Heart left ventricle (tissue), 16 donors: ENCODE measurements around the gene PWP1. TPM values are rescaled to one million over a fixed set of nuclear protein-coding genes. Genes with fewer than 3 reads are reported as not detected.

Source experiments
- ATAC-seq, 4 donors: fragments of 200-7000 bp; cut with Tn5 transposase; one replicate each; pipeline ENCODE4 v1.9.1; 2020 to 2022; ENCODE audit warnings: moderate library complexity in 4 of 4, mild to moderate bottlenecking in 3 of 4, moderate number of reproducible peaks in 1 of 4
- DNase-seq, 5 donors: peaks; one replicate each; pipeline ENCODE4 v3.0.0-alpha.2; 2020
- H3K27ac ChIP-seq, 12 donors: fragments of 200-600 bp; sonication (generic) in 4 of 12; one replicate each; pipeline versions ENCODE4 v1.5.0 to v1.8.0; 2016 to 2022; ENCODE audit warnings: mild to moderate bottlenecking in 2 of 12
- H3K27me3 ChIP-seq, 9 donors: fragments of 200-600 bp; sonication (generic) in 2 of 9; one replicate each; pipeline versions ENCODE4 v1.5.1 to v1.8.0; 2016 to 2022; ENCODE audit warnings: mild to moderate bottlenecking in 3 of 9
- H3K36me3 ChIP-seq, 9 donors: fragments of 200-600 bp; sonication (generic) in 2 of 9; one replicate each; pipeline versions ENCODE4 v1.5.0 to v1.8.0; 2018 to 2022; ENCODE audit warnings: mild to moderate bottlenecking in 2 of 9
- H3K4me1 ChIP-seq, 12 donors: fragments of 200-600 bp; sonication (generic) in 4 of 12; one replicate each; pipeline versions ENCODE4 v1.5.0 to v1.8.0; 2016 to 2022; ENCODE audit warnings: mild to moderate bottlenecking in 3 of 12
- H3K4me3 ChIP-seq, 12 donors: fragments of 200-600 bp; sonication (generic) in 4 of 12; one replicate each; pipeline versions ENCODE4 v1.5.0 to v1.8.0; 2017 to 2022; ENCODE audit warnings: mild to moderate bottlenecking in 9 of 12, moderate library complexity in 4 of 12
- H3K9me3 ChIP-seq, 12 donors: fragments of 200-600 bp; sonication (generic) in 4 of 12; one replicate each; pipeline versions ENCODE4 v1.5.0 to v1.8.0; 2016 to 2022; ENCODE audit warnings: mild to moderate bottlenecking in 1 of 12
- POLR2A ChIP-seq, 2 donors: fragments of 450-650 bp; IDR thresholded peaks; one replicate each; pipeline ENCODE4 v1.6.1; 2017; ENCODE audit warnings: antibody characterized with exemption in 2 of 2, mild to moderate bottlenecking in 2 of 2, moderate library complexity in 2 of 2
- WGBS, 4 donors: extraction: QIAGEN DNeasy Blood & Tissue Kit in 2 of 4; methylation state at CpG; one replicate each; pipeline versions ENCODE4 v1.1.5 to v1.1.7; 2013 to 2018; 5-methylcytosine and 5-hydroxymethylcytosine counted together
- intact Hi-C, 10 donors: fragments of 100-400 bp; cut with DNase I; formaldehyde crosslinking; loops; one replicate each; pipeline versions ENCODE4 v1.11.1 to v1.14.2; 2022
- polyA plus RNA-seq, 2 donors: library from polyadenylated mRNA; stranded (reverse); fragments of 200-250 nt; gene quantifications; one replicate each; pipeline ENCODE4 v1.2.3, GENCODE V29; 2013
- total RNA-seq, 9 donors: library from RNA; depleted of rRNA in 2 of 9; stranded (reverse); fragments of >200 nt in 2 of 9; fragmentation: NEBNext Ultra II Directional in 3 of 9; extraction: Animal tissue kit (Norgen Biotek cat#: 25700) in 3 of 9; gene quantifications; one replicate each; pipeline versions ENCODE4 v1.1.0 to v1.2.4, GENCODE V29; 2016 to 2023
- TF ChIP-seq, protein P1 (sequence below), 12 donors: fragments of 200-600 bp; sonication (generic) in 4 of 12; IDR thresholded peaks; one replicate each; pipeline versions ENCODE4 v1.5.0 to v1.8.0; 2018 to 2022; ENCODE audit warnings: antibody characterized with exemption in 12 of 12, mild to moderate bottlenecking in 5 of 12
- donor health status: ischemic (EF 13 %, LVEDD 7.1; RV severe dilation, severe dysfunction).
- donor health status: healthy with polysubstance abuse.
- donor health status: DM: no; HTN: yes; CAD: no.
- donor health status: DM: no; HTN: no; CAD: no.
- donor health status: ischemic (EF 25% LVEDD 6.9; RV normal size, moderate dysfunction).
- donor health status: ischemic (EF 25% LVEDD 5.7; RV mildly dilated, moderate dysfunction).
- donor health status: healthy.
- donor health status: DM: yes; HTN: yes; CAD: no.
- donor health status: ischemic (EF 35%, LVEDD 5.7; RV mildly dilated, moderate dysfunction).
- donor health status: nonischemic (EF 11% LVEDD 7.7; RV severe dilation, severe dysfunction).
- donor health status: DM: yes; HTN: yes; CAD: no.
- donor health status: PGD.
- donor health status: ischemic (EF 29% LVEDD 5.4; RV normal size, mild dysfunction).
- donor health status: nonischemic (EF 23%, LVEDD 6.1; RV moderate dilation, normal function).

The PWP1 gene
- total and polyA plus RNA-seq, 11 donors, result 7.6 to 49.7 (median 17.0) TPM

DNA sequence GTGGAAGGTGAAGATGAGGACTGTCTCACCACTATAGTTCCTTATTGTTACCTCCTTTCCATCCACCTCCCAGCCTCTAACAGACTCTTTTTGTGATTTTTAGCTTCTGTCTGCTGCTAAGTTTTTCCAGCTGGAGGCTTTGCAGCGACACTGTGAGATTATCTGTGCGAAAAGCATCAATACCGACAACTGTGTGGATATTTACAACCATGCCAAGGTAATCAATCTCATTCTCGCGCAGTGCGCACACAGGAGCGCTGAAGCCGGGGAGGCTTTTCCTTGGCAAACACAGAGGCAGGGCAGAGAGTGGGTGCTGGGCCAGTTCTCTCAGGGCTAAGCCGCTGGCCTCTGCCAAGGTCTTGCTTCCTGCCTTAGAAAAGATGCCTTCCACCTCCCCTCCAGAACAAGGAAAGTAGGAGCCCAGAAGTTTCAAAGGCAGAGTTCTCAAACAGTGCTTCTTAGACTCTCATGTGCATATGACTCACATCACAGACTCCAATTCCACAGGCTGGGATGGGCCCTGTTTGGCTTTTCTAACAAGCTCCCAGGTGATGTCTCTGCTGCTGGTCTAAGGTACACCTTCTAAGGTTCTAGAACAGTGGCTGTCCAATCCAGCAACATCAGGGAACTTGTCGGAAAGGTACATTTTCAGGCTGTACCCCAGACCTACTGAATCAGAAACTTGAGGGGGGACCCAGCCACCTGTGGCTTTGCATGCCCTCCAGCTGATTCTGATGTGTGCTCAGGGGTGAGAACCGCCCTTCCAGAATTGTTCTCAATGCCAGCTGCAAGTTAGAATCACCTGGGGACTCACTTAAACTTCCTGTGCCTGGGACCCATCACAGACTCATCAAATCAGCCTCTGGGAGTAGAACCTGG, 33.8 kb upstream of the PWP1 start:
- TF ChIP-seq, protein P1, sequence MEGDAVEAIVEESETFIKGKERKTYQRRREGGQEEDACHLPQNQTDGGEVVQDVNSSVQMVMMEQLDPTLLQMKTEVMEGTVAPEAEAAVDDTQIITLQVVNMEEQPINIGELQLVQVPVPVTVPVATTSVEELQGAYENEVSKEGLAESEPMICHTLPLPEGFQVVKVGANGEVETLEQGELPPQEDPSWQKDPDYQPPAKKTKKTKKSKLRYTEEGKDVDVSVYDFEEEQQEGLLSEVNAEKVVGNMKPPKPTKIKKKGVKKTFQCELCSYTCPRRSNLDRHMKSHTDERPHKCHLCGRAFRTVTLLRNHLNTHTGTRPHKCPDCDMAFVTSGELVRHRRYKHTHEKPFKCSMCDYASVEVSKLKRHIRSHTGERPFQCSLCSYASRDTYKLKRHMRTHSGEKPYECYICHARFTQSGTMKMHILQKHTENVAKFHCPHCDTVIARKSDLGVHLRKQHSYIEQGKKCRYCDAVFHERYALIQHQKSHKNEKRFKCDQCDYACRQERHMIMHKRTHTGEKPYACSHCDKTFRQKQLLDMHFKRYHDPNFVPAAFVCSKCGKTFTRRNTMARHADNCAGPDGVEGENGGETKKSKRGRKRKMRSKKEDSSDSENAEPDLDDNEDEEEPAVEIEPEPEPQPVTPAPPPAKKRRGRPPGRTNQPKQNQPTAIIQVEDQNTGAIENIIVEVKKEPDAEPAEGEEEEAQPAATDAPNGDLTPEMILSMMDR (IDR thresholded peaks at IDR 0.05), result no peak
- TF ChIP-seq POLR2A (IDR thresholded peaks at IDR 0.05), result no peak
- H3K4me3 ChIP-seq, result no peak overlapping the region
- H3K4me1 ChIP-seq, result peaks cover 0 to 10% (median 0%) of the 10 kb centered on the region in 12 donors
- ATAC-seq, result no peak
- WGBS, 4 donors, result 60 to 86% (median 75%) methylated on average over 10 to 11 of the region's 11 CpGs
- H3K36me3 ChIP-seq, result no peaks in the 10 kb centered on the region
- no peak for DNase-seq
- H3K9me3 ChIP-seq, result no peaks in the 10 kb centered on the region
- H3K27ac ChIP-seq, result no peak overlapping the region
- H3K27me3 ChIP-seq, result no peaks in the 10 kb centered on the region
- intact Hi-C loops, result no loop called here

DNA sequence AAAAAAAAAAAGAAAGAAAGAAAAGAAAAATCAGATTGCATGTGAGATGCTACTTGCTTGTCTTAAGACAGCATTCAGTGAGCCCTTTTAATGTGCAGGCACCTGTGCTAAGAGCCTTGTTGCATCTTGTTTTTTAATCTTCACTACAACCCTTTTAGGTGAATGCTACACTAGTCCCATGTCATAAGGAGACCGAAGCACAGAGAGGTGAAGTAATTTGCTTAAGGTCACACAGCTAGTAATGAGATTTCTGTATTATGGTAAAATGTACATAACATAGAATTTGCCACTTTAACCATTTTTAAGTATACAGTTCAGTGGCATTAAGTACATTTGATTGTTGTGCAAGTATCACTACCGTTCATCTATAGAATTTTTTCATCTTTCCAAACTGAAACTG, 32.1 kb upstream of the PWP1 start:
- Histone ChIP-seq H3K36me3 (no peaks in the 10 kb centered on the region), H3K4me3 (no peak overlapping the region), H3K27ac (no peak overlapping the region), H3K9me3 (no peaks in the 10 kb centered on the region), H3K27me3 (no peaks in the 10 kb centered on the region), H3K4me1 (peaks cover 0 to 10% (median 0%) of the 10 kb centered on the region in 12 donors)
- ATAC-seq (no peak), DNase-seq (no peak)
- WGBS, 4 donors, result 84 to 91% (median 86%) methylated on average over 2 of the region's 2 CpGs
- intact Hi-C loops, result no loop called here
- TF ChIP-seq, protein P1 (IDR thresholded peaks at IDR 0.05), result no peak
- TF ChIP-seq POLR2A (IDR thresholded peaks at IDR 0.05), result no peak

- no peak overlapping the region for H3K27ac ChIP-seq
- H3K4me1 ChIP-seq, result peaks cover 0 to 10% (median 0%) of the 10 kb centered on the region in 12 donors
- no peaks in the 10 kb centered on the region for H3K36me3 ChIP-seq
- TF ChIP-seq, protein P1 (IDR thresholded peaks at IDR 0.05), result no peak
- no peak for TF ChIP-seq POLR2A (IDR thresholded peaks at IDR 0.05)
- intact Hi-C loops, result no loop called here
- no peaks in the 10 kb centered on the region for H3K9me3 ChIP-seq
- no peaks in the 10 kb centered on the region for H3K27me3 ChIP-seq
- ATAC-seq, result peak in 1 of 4 donors; percentile 15
- DNase-seq, result no peak
- WGBS, 4 donors, result 38 to 54% (median 45%) methylated on average over 4 of the region's 4 CpGs
- no peak overlapping the region for H3K4me3 ChIP-seq
These were observed 30.7 kb upstream of the PWP1 start for GRCh38 chr12:107654873-107655272.

DNA sequence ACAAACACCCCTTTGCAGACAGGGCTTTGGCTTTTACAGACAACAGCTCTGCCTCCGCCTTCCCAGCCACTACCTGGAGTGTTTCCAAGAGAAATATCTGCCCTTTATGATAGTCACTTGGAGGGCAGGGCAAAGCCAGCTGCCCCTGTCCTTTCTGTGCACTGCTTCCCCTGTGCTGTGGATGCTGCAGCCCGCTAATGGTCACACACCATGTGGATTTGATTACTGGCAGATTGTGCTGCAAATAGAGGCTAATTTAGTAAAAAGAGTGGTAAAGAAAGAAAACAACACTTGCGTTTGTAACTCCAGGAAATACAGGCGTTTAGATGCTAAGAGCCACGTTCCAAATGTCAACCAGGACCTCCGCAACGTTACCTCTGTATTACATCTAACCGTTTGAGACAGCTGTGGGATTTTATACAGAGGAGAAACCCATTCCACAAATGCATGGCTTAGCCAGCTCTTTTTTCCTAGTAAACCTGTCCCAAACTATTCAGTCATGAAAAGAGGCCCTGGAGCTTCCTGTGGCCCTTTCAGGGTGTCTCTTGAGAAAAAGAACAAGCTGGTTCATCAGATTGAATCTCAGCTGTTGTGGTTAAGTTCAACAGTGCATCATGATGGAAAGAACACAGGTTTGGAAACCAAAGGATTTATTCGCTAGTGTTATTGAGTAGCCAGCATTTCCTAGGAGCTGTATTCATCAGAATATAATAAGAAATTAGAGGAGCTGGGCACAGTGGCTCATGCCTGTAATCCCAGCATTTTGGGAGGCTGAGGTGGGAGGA, 30.1 kb upstream of the PWP1 start:
- H3K4me3 ChIP-seq, result no peak overlapping the region
- ATAC-seq, result peak in 3 of 4 donors; percentile 63 to 75 (median 68)

More for the DNA sequence above, 30.1 kb upstream of the PWP1 start:
- intact Hi-C loops, result no loop called here
- Histone ChIP-seq H3K36me3 (no peaks in the 10 kb centered on the region), H3K9me3 (no peaks in the 10 kb centered on the region), H3K4me1 (peaks cover 0 to 10% (median 0%) of the 10 kb centered on the region in 12 donors), H3K27me3 (no peaks in the 10 kb centered on the region), H3K27ac (no peak overlapping the region)
- TF ChIP-seq POLR2A (IDR thresholded peaks at IDR 0.05), result no peak
- TF ChIP-seq, protein P1 (IDR thresholded peaks at IDR 0.05), result no peak
- 62 to 69% (median 65%) methylated on average over 9 of the region's 9 CpGs for WGBS, 4 donors
- DNase-seq, result no peak
